Stomach (tissue), 9 donors: ENCODE measurements around the gene LINGO4. TPM values are rescaled to one million over a fixed set of nuclear protein-coding genes. Genes with fewer than 3 reads are reported as not detected.

Experiments
- DNase-seq, 2 donors: peaks; one replicate each; pipeline versions ENCODE4 v3.0.0 to v3.0.0-alpha.2; 2013 to 2019
- H3K27ac ChIP-seq, 5 donors: fragments of 200-600 bp in 4 of 5; sonication (generic) in 4 of 5; one replicate each; pipeline ENCODE4 v1.5.1; 2013 to 2019; ENCODE audit warnings: mild to moderate bottlenecking in 1 of 5, moderate library complexity in 1 of 5
- H3K27me3 ChIP-seq, 3 donors: fragments of 200-600 bp; sonication (generic); one replicate each; pipeline ENCODE4 v1.5.1; 2017 to 2019; ENCODE audit warnings: mixed run types in 1 of 3
- H3K36me3 ChIP-seq, 4 donors: fragments of 200-600 bp; sonication (generic); 1 replicate in 3 of 4; 2 replicates in 1 of 4; pipeline ENCODE4 v1.5.1; 2016 to 2019
- H3K4me1 ChIP-seq, 4 donors: fragments of 200-600 bp; sonication (generic); one replicate each; pipeline ENCODE4 v1.5.1; 2016 to 2019
- H3K4me3 ChIP-seq, 4 donors: fragments of 200-600 bp; sonication (generic) in 3 of 4; one replicate each; pipeline ENCODE4 v1.5.1; 2016 to 2019; ENCODE audit warnings: mild to moderate bottlenecking in 1 of 4
- H3K9me3 ChIP-seq, 4 donors: fragments of 200-600 bp; sonication (generic); one replicate each; pipeline ENCODE4 v1.5.1; 2016 to 2019
- EP300 ChIP-seq: sonication (generic); formaldehyde crosslinking; IDR thresholded peaks from one replicate; pipeline ENCODE4 v1.6.1; 2017; ENCODE audit warnings: antibody characterized with exemption
- POLR2A ChIP-seq, 4 donors: fragments of 450-650 bp; IDR thresholded peaks; one replicate each; pipeline ENCODE4 v1.6.1; 2016; ENCODE audit warnings: antibody characterized with exemption in 4 of 4, control low read depth in 2 of 4, mild to moderate bottlenecking in 1 of 4, moderate library complexity in 1 of 4
- POLR2AphosphoS5 ChIP-seq, 3 donors: sonication (generic); formaldehyde crosslinking; IDR thresholded peaks; one replicate each; pipeline ENCODE4 v1.6.1; 2016; ENCODE audit warnings: antibody characterized with exemption in 3 of 3
- WGBS, 5 donors: extraction: QIAGEN DNeasy Blood & Tissue Kit in 3 of 5; methylation state at CpG; one replicate each; pipeline versions ENCODE4 v1.1.5 to v1.1.7; 2013 to 2018; 5-methylcytosine and 5-hydroxymethylcytosine counted together
- intact Hi-C: fragments of 100-400 bp; cut with DNase I; formaldehyde crosslinking; loops from one replicate; pipeline ENCODE4 v1.15.1; 2023; ENCODE audit warnings: low total_unique reads
- polyA plus RNA-seq, 3 donors: library from polyadenylated mRNA; stranded (reverse); fragments of 200-250 nt; gene quantifications; one replicate each; pipeline ENCODE4 v1.2.3, GENCODE V29; 2013
- small RNA-seq, 4 donors: library from RNA; depleted of rRNA; stranded (forward); fragments of <200 nt; gene quantifications; one replicate each; pipeline ENCODE3, GENCODE V24; 2016
- total RNA-seq, 5 donors: library from RNA; depleted of rRNA; stranded (reverse); fragments of >200 nt; gene quantifications; one replicate each; pipeline versions ENCODE4 v1.1.0 to v1.2.3, GENCODE V29; 2014 to 2016
- TF ChIP-seq, protein P1 (sequence below), 7 experiments: fragments of 450-650 bp in 4 of 7; fragments of 200-600 bp in 3 of 7; sonication (generic) in 3 of 7; IDR thresholded peaks; one replicate each; pipeline ENCODE4 v1.5.1; 2016 to 2019; ENCODE audit warnings: antibody characterized with exemption in 7 of 7, control low read depth in 2 of 7, mild to moderate bottlenecking in 1 of 7
- donor health status: healthy with polysubstance abuse.
- donor health status: Bipolar disorder and iron deficiency.
- donor health status: healthy.

Gene LINGO4
- total and polyA plus RNA-seq, 8 donors = 0.06 to 3.2 TPM; not detected in 6

DNA sequence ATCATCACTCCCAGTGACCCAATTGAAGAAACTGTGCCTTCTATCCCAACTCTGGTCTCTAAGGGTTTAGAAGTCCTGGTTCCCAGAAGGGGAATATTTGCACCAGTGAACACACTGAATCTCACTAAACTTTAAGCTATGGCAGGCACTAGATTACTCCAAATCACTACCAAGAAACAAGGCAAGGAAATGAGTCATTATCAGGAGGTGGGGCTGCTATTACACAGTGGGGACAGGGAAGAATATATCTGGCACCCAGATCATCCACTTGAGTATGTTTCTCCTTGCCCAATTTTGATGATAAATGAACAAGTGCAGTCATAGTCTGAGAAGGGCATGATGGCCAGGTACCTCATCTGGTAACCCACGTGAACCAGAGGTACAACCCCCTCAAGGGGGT is 48.9 kb downstream of the LINGO4 start:
- H3K36me3 ChIP-seq = peaks cover 16 to 59% (median 46%) of the 10 kb centered on the region in 4 donors
- no peak for TF ChIP-seq EP300
- TF ChIP-seq POLR2A (IDR thresholded peaks at IDR 0.05) = no peak
- TF ChIP-seq, protein P1, sequence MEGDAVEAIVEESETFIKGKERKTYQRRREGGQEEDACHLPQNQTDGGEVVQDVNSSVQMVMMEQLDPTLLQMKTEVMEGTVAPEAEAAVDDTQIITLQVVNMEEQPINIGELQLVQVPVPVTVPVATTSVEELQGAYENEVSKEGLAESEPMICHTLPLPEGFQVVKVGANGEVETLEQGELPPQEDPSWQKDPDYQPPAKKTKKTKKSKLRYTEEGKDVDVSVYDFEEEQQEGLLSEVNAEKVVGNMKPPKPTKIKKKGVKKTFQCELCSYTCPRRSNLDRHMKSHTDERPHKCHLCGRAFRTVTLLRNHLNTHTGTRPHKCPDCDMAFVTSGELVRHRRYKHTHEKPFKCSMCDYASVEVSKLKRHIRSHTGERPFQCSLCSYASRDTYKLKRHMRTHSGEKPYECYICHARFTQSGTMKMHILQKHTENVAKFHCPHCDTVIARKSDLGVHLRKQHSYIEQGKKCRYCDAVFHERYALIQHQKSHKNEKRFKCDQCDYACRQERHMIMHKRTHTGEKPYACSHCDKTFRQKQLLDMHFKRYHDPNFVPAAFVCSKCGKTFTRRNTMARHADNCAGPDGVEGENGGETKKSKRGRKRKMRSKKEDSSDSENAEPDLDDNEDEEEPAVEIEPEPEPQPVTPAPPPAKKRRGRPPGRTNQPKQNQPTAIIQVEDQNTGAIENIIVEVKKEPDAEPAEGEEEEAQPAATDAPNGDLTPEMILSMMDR (IDR thresholded peaks at IDR 0.05) = no peak
- TF ChIP-seq POLR2AphosphoS5 (IDR thresholded peaks at IDR 0.05) = no peak
- 43 to 73% (median 55%) methylated on average over 1 of the region's 1 CpG for WGBS, 5 donors
- no peaks in the 10 kb centered on the region for H3K4me1 ChIP-seq
- DNase-seq = no peak
- no peaks in the 10 kb centered on the region for H3K27me3 ChIP-seq
- no peaks in the 10 kb centered on the region for H3K9me3 ChIP-seq
- no peak overlapping the region for H3K4me3 ChIP-seq
- H3K27ac ChIP-seq = no peak overlapping the region
- intact Hi-C loops = no loop called here

Small RNA genes lying within 50 kb of the gene (small RNA-seq; reads per million reads assigned to genes)
- gene RF00019 = 0 reads per million in 4 donors

Other genes starting within 250 kb of the LINGO4 start
- 10 to 100 TPM in 4 of 5 donors, 1 to 10 TPM in 1; 9.3 to 82.3 (median 31.2) TPM for gene SNX27, start 193.4 kb downstream of the LINGO4 start, total RNA-seq
- gene SNX27, start 193.4 kb downstream of the LINGO4 start, polyA plus RNA-seq = 1 to 10 TPM; 4.3 to 6.8 (median 5.8) TPM
- 10 to 100 TPM in 1 of 5 donors, 1 to 10 TPM in 2, under 1 TPM in 1, not detected in 1; 0.73 to 39.1 (median 1.2) TPM for gene CELF3, start 88.6 kb downstream of the LINGO4 start, total RNA-seq
- gene CELF3, start 88.6 kb downstream of the LINGO4 start, polyA plus RNA-seq = 1 to 10 TPM in 1 of 3 donors, under 1 TPM in 2; 0.92 to 4.3 (median 0.98) TPM
- gene RIIAD1, start 83.9 kb downstream of the LINGO4 start, total RNA-seq = not detected
- gene RIIAD1, start 83.9 kb downstream of the LINGO4 start, polyA plus RNA-seq = 1 to 10 TPM in 1 of 3 donors, not detected in 2; 1.4 TPM
- 100 to 1,000 TPM in 1 of 5 donors, 10 to 100 TPM in 4; 19.8 to 246 (median 62.9) TPM for gene MRPL9, start 41.9 kb downstream of the LINGO4 start, total RNA-seq
- gene MRPL9, start 41.9 kb downstream of the LINGO4 start, polyA plus RNA-seq = 10 to 100 TPM; 59.5 to 79.7 (median 76.3) TPM
- 10 to 100 TPM in 1 of 5 donors, 1 to 10 TPM in 3, under 1 TPM in 1; 0.29 to 30.4 (median 3.3) TPM for gene TDRKH, start 14.9 kb downstream of the LINGO4 start, total RNA-seq
- 1 to 10 TPM; 1.9 to 2.6 (median 2.4) TPM for gene TDRKH, start 14.9 kb downstream of the LINGO4 start, polyA plus RNA-seq
- gene RORC, start 26.4 kb upstream of the LINGO4 start, total RNA-seq = 10 to 100 TPM in 3 of 5 donors, 1 to 10 TPM in 2; 1.4 to 28.1 (median 16.2) TPM
- 10 to 100 TPM; 11.0 to 14.5 (median 11.5) TPM for gene RORC, start 26.4 kb upstream of the LINGO4 start, polyA plus RNA-seq
- gene C2CD4D, start 34.4 kb upstream of the LINGO4 start, total RNA-seq = under 1 TPM in 1 of 5 donors, not detected in 4; 0.58 TPM
- gene C2CD4D, start 34.4 kb upstream of the LINGO4 start, polyA plus RNA-seq = under 1 TPM in 2 of 3 donors, not detected in 1; 0.44 to 0.73 TPM
- not detected for gene THEM5, start 48.3 kb upstream of the LINGO4 start, total RNA-seq
- gene THEM5, start 48.3 kb upstream of the LINGO4 start, polyA plus RNA-seq = not detected
- 10 to 100 TPM in 3 of 5 donors, 1 to 10 TPM in 1, under 1 TPM in 1; 0.89 to 48.4 (median 11.6) TPM for gene THEM4, start 104.1 kb upstream of the LINGO4 start, total RNA-seq
- 10 to 100 TPM in 2 of 3 donors, 1 to 10 TPM in 1; 9.0 to 11.2 (median 11.0) TPM for gene THEM4, start 104.1 kb upstream of the LINGO4 start, polyA plus RNA-seq
- 100 to 1,000 TPM in 2 of 5 donors, 10 to 100 TPM in 2, 1 to 10 TPM in 1; 6.4 to 308 (median 53.9) TPM for gene S100A10, start 188.4 kb upstream of the LINGO4 start, total RNA-seq
- 100 to 1,000 TPM; 220 to 830 (median 399) TPM for gene S100A10, start 188.4 kb upstream of the LINGO4 start, polyA plus RNA-seq
- 100 to 1,000 TPM in 1 of 5 donors, 10 to 100 TPM in 3, 1 to 10 TPM in 1; 9.8 to 450 (median 26.1) TPM for gene S100A11, start 231.6 kb upstream of the LINGO4 start, total RNA-seq
- gene S100A11, start 231.6 kb upstream of the LINGO4 start, polyA plus RNA-seq = 1,000 to 10,000 TPM; 1,189 to 3,881 (median 1,794) TPM